ENCODE measurements around the gene SYT11.

DNA sequence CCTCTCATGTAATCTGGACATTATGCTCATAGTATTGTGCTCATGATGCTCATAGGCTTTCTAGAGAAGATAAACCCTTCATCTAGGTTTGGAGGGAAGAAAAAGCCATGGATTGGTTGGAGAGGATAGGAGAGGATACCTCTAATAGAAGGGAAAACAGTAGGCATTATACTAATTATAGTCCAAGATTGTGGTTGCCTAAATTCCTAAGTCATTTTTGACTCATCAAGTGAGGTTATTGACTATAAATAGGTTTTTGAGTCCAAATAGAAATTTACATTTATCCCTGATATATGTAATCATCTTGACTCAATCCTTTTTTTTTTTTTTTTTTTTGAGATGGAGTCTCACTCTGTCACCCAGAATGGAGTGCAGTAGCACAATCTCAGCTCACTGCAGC is 5.0 kb downstream of the SYT11 start:
- TF ChIP-seq CTCF (IDR thresholded peaks at IDR 0.05; ENCODE audit: low read depth, low read length, missing input control) (no peak), YY1 (IDR thresholded peaks at IDR 0.05) (no peak), EGR1 (IDR thresholded peaks at IDR 0.05; ENCODE audit: low read depth in 2 of 2) (no peak), ZBTB33 (IDR thresholded peaks at IDR 0.05) (no peak), GABPA (IDR thresholded peaks at IDR 0.05 in 1 of 2, conservative IDR thresholded peaks at IDR 0.05 in 1 of 2) (no peak), RAD21 (IDR thresholded peaks at IDR 0.05) (no peak), MAX (IDR thresholded peaks at IDR 0.05) (no peak), JUND (IDR thresholded peaks at IDR 0.05) (no peak), TAF1 (conservative IDR thresholded peaks at IDR 0.05) (no peak)
- TF ChIP-seq, protein P1, sequence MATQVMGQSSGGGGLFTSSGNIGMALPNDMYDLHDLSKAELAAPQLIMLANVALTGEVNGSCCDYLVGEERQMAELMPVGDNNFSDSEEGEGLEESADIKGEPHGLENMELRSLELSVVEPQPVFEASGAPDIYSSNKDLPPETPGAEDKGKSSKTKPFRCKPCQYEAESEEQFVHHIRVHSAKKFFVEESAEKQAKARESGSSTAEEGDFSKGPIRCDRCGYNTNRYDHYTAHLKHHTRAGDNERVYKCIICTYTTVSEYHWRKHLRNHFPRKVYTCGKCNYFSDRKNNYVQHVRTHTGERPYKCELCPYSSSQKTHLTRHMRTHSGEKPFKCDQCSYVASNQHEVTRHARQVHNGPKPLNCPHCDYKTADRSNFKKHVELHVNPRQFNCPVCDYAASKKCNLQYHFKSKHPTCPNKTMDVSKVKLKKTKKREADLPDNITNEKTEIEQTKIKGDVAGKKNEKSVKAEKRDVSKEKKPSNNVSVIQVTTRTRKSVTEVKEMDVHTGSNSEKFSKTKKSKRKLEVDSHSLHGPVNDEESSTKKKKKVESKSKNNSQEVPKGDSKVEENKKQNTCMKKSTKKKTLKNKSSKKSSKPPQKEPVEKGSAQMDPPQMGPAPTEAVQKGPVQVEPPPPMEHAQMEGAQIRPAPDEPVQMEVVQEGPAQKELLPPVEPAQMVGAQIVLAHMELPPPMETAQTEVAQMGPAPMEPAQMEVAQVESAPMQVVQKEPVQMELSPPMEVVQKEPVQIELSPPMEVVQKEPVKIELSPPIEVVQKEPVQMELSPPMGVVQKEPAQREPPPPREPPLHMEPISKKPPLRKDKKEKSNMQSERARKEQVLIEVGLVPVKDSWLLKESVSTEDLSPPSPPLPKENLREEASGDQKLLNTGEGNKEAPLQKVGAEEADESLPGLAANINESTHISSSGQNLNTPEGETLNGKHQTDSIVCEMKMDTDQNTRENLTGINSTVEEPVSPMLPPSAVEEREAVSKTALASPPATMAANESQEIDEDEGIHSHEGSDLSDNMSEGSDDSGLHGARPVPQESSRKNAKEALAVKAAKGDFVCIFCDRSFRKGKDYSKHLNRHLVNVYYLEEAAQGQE (IDR thresholded peaks at IDR 0.05), result no peak
- TF ChIP-seq, protein P2, sequence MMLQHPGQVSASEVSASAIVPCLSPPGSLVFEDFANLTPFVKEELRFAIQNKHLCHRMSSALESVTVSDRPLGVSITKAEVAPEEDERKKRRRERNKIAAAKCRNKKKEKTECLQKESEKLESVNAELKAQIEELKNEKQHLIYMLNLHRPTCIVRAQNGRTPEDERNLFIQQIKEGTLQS (IDR thresholded peaks at IDR 0.05), result no peak
